Ishikawa (cell line): ENCODE measurements around the gene BRWD1.

Experiments
- CEBPB ChIP-seq: IDR thresholded peaks from 2 replicates; pipeline ENCODE4 v1.6.1; 2012
- CREB1 ChIP-seq: IDR thresholded peaks from 2 replicates; pipeline ENCODE4 v1.6.1; 2012; ENCODE audit warnings: low read depth
- EGR1 ChIP-seq: IDR thresholded peaks from 2 replicates; pipeline ENCODE4 v1.6.1; 2012
- EP300 ChIP-seq: IDR thresholded peaks from 2 replicates; pipeline ENCODE4 v1.6.1; 2012; ENCODE audit warnings: borderline replicate concordance
- FOXM1 ChIP-seq: IDR thresholded peaks from 2 replicates; pipeline ENCODE4 v1.6.1; 2012; ENCODE audit warnings: low read depth, borderline replicate concordance
- MAX ChIP-seq: IDR thresholded peaks from 2 replicates; pipeline ENCODE4 v1.6.1; 2012
- NFIC ChIP-seq: IDR thresholded peaks from 2 replicates; pipeline ENCODE4 v1.6.1; 2012
- RAD21 ChIP-seq: IDR thresholded peaks from 2 replicates; pipeline ENCODE4 v1.6.1; 2012; ENCODE audit warnings: low read depth
- TAF1 ChIP-seq: IDR thresholded peaks from 2 replicates; pipeline ENCODE4 v1.6.1; 2012; ENCODE audit warnings: low read depth, mild to moderate bottlenecking
- TCF12 ChIP-seq: IDR thresholded peaks from 2 replicates; pipeline ENCODE4 v1.6.1; 2012; ENCODE audit warnings: low read depth
- TEAD4 ChIP-seq: IDR thresholded peaks from 2 replicates; pipeline ENCODE4 v1.6.1; 2012
- USF1 ChIP-seq: IDR thresholded peaks from 2 replicates; pipeline ENCODE4 v1.6.1; 2012
- YY1 ChIP-seq: IDR thresholded peaks from 2 replicates; pipeline ENCODE4 v1.6.1; 2012; ENCODE audit warnings: low read depth
- ZBTB7A ChIP-seq: IDR thresholded peaks from 2 replicates; pipeline ENCODE4 v1.6.1; 2012; ENCODE audit warnings: low read depth
- TF ChIP-seq, protein P1 (sequence below): IDR thresholded peaks from 2 replicates; pipeline ENCODE4 v1.6.1; 2012; ENCODE audit warnings: low read depth, mild to moderate bottlenecking

Gene BRWD1

DNA sequence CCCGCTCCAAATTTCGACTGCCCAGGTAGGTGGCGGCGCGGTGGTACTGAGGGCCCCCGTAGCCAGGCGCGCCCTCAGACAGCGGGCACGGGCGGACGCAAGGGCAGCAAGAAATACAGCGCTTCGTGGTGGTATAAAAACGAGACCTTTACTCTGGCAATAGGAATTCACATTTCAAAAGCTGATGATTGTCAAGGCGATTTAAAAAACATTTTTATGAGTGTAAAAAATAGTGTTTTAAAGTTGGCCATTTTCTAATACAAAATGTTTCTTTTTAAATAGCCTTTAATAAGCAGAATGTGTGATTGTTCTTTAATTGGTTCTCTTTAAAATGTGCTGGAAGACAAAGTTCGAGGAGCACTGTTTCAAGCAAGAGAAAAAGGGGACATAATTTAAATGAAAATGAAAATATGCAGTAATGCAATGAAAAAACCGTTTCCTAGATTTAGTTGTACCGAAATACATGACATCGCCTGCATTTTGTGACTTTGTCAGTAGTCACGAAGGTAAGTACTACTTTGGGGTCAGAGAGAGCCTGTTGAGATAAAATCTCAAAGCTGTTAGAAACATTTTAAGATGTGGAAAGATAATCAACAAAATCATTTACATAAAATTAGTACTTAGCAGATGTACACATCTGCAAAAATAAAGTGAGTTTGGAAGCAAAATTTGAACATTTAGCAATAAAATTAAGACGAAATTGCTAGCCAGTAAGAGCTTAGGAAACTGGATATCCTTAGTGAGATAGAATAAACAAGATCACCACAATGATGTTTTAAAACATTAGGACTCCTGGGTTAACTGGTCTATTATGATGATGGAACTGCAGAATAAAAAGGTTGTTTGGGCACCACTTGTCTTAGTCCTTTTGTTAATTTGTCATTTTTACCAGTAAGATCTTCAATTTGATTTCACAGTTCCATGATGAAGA, 129.1 kb downstream of the BRWD1 start:
- TF ChIP-seq RAD21 (no peak), EGR1 (no peak), CEBPB (no peak), MAX (no peak), USF1 (no peak), EP300 (no peak), YY1 (no peak), TEAD4 (0 out of 2 replicates have a peak, but pooled peaks have one; percentile 0), NFIC (no peak)

DNA sequence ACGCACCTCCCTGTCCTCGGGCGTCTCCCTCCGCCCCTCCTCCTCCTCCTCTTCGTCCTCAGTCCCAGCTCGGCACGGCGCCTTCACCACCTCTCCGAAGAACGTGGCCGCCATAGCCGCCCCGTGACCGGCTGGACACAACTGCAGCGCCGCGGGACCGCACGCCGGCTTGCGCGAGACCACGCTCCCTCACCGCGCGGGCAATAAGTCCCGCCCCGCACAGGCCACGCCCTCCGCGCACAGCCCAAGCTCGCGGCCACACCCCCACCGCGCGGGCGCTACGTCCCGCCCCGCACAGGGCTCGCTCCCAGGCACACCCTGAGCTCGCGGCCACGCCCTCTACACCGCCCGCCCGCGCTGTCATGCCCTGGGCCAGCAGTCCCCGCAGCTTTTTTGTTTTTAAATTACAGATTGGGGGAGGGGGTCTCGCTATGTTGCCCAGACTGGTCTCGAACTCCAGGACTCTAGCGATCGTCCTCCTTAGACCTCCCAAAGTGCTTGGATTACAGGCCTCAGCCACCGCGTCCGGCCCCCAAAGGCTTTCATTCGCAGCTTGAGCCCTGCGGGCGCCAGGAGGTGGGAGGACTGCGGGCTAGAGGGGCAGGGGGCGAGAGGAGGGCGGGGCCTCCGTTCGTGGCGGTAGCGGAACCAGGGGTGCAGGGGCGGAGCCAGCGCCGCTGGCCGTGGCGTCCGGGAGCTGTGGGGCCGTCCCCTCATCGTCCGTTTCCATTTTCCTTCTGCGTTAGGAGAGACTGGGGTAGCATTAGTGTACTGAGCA, 130.0 kb downstream of the BRWD1 start, which contains the start of gene PSMG1:
PSMG1 (minus strand) TSS at position 180 of the 778 bp plus-strand sequence; CDS start at position 114, 66 bp downstream.
- TF ChIP-seq RAD21, result 0 out of 2 replicates have a peak, but pooled peaks have one; percentile 3
- no peak for TF ChIP-seq NFIC
- peak; percentile 93 for TF ChIP-seq MAX
- TF ChIP-seq, protein P1, sequence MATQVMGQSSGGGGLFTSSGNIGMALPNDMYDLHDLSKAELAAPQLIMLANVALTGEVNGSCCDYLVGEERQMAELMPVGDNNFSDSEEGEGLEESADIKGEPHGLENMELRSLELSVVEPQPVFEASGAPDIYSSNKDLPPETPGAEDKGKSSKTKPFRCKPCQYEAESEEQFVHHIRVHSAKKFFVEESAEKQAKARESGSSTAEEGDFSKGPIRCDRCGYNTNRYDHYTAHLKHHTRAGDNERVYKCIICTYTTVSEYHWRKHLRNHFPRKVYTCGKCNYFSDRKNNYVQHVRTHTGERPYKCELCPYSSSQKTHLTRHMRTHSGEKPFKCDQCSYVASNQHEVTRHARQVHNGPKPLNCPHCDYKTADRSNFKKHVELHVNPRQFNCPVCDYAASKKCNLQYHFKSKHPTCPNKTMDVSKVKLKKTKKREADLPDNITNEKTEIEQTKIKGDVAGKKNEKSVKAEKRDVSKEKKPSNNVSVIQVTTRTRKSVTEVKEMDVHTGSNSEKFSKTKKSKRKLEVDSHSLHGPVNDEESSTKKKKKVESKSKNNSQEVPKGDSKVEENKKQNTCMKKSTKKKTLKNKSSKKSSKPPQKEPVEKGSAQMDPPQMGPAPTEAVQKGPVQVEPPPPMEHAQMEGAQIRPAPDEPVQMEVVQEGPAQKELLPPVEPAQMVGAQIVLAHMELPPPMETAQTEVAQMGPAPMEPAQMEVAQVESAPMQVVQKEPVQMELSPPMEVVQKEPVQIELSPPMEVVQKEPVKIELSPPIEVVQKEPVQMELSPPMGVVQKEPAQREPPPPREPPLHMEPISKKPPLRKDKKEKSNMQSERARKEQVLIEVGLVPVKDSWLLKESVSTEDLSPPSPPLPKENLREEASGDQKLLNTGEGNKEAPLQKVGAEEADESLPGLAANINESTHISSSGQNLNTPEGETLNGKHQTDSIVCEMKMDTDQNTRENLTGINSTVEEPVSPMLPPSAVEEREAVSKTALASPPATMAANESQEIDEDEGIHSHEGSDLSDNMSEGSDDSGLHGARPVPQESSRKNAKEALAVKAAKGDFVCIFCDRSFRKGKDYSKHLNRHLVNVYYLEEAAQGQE, result no peak
- peak; percentile 6; the same call in 1 of the 2 replicates for TF ChIP-seq TEAD4
- no peak for TF ChIP-seq FOXM1
- TF ChIP-seq USF1, result peak; percentile 71
- peak; percentile 44 for TF ChIP-seq TCF12
- peak; percentile 78 for TF ChIP-seq TAF1
- peak; percentile 87 for TF ChIP-seq YY1
- TF ChIP-seq EP300, result no peak
- no peak for TF ChIP-seq CEBPB
- TF ChIP-seq CREB1, result no peak
- peak; percentile 73 for TF ChIP-seq ZBTB7A
- TF ChIP-seq EGR1, result no peak

GRCh38 chr21:39182484-39183271, 130.8 kb downstream of the BRWD1 start:
- TF ChIP-seq RAD21 (no peak), USF1 (no peak), TAF1 (no peak; the same call in 1 of the 2 replicates), EGR1 (no peak), EP300 (no peak), TCF12 (no peak), MAX (no peak), TEAD4 (no peak), ZBTB7A (no peak), YY1 (no peak), CREB1 (no peak), NFIC (no peak), FOXM1 (no peak), CEBPB (no peak)
- TF ChIP-seq, protein P1, result no peak

DNA sequence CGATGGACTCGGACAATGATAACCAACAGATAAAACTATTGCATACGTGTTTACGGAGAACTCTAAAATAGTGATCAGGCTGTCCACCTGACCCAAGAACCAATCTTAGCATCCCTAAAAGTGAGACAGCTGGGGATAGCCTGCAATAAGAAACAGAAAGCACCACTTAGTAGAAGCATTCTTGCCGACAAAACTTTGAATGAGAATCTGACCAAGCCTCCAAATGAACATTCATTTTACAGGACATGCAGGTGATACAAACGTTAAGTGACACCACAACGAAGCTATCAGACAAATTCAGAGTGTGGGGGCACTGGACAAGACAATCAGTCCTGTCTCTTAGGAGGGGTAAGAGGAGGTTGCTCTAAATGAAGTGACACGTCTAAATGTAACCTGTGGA, 131.4 kb downstream of the BRWD1 start:
- TF ChIP-seq NFIC (no peak), CEBPB (no peak), YY1 (no peak), ZBTB7A (no peak), RAD21 (no peak), CREB1 (no peak), TAF1 (no peak), TCF12 (no peak)
- TF ChIP-seq, protein P1, result no peak
